Measurements from ENCODE around the gene WNT6.

Gene WNT6

GRCh38 chr2:218893349-218894150 is 33.9 kb downstream of the WNT6 start:
- no peak for DNase-seq (ENCODE audit: low read depth)

GRCh38 chr2:218894151-218894879 is 34.7 kb downstream of the WNT6 start:
- no peak for DNase-seq (ENCODE audit: low read depth)

GRCh38 chr2:218894880-218895157 is 35.2 kb downstream of the WNT6 start:
- DNase-seq (ENCODE audit: low read depth): no peak

DNA sequence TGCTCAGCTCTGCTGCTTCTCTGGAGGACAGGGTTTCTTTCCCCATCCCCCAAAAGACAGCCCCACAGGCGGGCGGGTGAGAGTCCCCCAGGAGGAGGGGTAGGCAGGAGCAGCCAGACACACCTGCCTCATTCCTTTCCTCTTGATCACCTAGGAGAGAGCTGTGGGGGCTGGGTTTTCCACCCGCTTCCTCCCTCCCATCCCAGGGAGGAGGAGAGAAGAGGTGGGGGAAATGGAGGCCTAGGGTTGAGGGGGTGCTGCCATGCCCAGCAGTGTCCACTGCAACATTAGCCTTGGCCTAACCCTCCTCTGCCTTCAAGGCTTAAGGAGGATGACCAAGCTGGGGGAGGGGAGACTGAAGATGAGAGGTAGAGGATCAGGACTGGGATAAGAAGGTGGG is 35.7 kb downstream of the WNT6 start:
- DNase-seq (ENCODE audit: low read depth): no peak

- DNase-seq (ENCODE audit: low read depth): no peak
Measured at GRCh38 chr2:218895759-218896500, 36.3 kb downstream of the WNT6 start.

- no peak for DNase-seq (ENCODE audit: low read depth)
Measured at GRCh38 chr2:218896501-218897393, 37.1 kb downstream of the WNT6 start.

GRCh38 chr2:218897394-218898108 is 37.9 kb downstream of the WNT6 start:
- no peak for DNase-seq (ENCODE audit: low read depth)

DNA sequence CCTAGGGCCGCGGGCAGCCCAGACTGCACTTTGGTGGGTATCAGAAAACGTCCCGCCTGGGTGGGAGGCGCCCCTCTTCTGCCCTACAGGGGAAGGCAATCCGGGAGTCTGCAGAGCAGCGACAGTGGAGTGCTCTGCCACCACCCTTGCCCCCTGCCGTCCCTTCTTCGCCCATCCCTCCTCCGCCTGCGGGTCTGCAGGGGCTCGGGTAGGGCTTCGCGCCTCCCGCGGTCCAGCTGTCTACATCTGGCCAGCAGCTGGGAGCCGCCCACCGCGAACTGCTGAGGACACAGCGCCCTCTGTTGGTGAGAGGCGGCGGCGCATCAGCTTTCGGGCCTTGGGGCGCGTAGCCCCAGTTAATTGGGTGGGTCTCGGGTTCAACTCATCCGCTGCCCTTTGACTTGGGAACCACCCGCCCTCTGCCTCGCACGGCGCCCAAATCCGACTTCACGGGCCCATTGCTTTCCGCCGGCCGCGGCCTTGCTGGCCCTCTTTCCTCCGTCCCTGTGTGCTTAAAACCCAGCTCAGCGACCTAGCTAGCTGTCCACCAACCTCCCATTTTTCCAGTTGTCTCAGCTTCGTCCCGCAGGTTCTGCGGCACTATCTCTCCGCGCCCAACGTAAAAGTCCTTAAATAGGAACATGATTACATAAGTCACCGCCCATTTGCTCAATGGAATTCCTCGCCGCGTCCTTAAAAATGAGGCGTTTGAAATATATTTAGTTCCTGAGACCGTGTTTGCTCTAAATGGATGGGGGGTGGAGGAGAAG is 38.7 kb downstream of the WNT6 start:
- DNase-seq (ENCODE audit: low read depth): peak; percentile 20

GRCh38 chr2:218899147-218899546 is 39.5 kb downstream of the WNT6 start:
- no peak for DNase-seq (ENCODE audit: low read depth)

DNA sequence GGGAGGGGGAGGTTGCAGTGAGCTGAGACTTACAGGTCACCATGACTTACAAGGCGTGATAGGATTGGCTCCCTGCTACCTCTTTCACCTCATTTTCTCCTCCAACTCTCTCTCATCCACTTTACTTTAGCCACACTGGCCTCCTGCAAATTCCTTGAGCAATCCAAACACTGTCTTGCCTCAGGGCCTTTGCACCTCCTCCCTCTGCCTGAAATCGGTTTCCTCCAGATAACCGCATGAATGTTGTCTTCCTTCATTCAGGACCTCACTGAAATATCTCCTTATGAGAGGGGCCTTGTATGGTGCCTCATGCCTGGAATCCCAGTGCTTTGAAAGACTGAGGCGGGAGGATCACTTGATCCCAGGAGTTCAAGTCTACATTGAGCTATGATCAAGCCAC is 42.8 kb downstream of the WNT6 start:
- DNase-seq (ENCODE audit: low read depth): no peak

DNA sequence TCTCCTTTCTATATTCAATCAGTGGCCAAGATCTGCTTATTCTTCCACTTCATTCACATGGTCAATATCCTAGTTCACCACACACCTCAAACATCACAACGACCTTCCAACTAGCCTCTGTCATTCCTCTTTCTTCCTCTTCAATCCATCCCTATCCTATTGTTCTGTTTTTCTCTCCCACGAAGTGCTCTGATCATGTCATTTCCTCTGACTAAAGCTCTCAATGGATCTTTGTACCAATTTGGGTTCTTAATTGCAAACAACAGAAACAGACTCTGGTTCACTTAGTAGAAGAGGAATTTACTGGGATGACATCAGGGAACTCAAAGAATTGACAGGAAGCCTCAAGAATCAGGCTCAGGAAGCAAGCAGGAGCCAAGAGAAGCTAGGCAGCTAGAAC is 44.6 kb downstream of the WNT6 start:
- DNase-seq (ENCODE audit: low read depth): no peak

DNA sequence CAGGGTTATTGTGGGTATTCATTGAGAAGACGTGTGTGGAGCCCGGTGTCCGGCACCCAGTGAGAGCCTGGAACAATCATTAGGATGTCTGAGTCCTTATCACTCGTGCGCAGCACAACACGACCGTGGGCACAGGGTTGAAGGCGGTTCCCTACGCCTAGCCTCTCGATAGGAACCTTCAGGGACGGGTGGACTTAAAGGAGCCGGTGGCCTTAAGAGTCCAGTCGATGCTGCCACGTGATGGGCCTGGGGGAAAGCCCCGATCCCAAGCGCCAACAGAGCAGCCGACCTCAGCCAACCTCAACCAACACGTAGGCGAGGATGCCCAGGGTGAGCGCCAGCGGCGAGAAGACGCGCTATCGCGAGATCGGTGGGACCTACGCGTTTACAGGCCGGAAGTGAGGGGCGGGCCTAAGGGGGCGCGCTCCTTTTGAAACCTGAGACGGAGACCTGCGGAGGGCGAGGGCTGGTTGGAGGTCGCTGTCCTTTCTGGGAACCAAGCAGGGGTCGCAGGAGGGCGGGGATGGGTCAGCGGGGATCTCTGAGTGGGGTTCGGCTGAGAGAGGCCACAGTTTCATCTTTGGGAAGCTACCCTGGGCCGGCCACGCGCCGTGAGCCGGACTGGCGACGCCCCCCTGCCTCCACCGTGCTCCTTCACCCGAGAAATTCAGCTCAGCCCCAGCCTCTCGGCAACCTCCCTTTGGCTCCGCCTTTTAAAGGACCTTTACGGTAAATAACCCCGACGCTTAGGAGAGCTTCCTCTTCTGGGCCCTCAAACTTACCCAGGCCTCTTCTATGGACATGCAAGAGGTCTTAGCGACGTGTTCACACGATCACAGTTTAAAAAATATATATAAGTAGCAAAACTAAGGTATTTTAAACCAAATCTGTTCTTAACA is 49.4 kb downstream of the WNT6 start:
- DNase-seq (ENCODE audit: low read depth): peak; percentile 72

DNA sequence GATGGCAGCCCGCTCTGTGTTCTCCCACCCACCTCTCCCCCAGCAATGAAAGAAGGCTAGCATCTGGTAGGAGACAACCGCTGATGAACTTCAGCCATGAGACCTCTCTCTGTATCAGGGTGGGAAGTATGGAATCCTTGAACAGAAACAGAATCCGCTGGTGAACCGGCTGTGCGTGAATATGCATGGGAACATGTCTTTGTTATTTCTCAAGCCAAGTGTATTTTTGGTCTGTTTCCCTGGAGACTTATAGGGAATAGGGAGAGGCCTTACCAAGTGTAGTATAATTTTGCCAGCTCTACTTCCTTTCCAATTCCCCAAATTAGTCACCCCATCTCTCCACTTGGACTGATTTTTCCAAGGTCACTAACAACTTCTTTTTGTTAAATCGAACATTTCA is 51.1 kb downstream of the WNT6 start:
- DNase-seq (ENCODE audit: low read depth): no peak

DNA sequence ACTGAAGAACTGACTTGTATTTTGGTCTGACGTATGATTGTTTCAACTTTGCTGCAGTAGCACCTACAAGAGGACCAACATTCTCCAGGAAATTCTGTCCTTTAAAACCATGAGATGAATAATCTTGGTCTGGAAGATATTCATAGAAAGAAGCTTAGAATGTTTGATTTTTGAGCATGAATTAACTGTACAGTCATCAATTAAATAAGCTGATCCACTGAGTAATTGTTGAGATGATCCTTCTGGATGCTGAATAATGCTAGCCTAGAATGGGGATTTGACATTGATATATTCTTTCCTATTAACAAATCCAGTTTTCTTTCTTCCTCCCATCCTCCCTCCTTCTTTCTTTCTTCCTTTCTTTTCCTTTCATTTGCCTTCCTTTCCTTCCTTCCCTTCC is 60.9 kb downstream of the WNT6 start:
- DNase-seq (ENCODE audit: low read depth): no peak

Data from fibroblast of the conjunctiva (primary cell).